ENCODE data around the gene PRMT7.

GRCh38 chr16:68270353-68270752 is 40.5 kb upstream of the PRMT7 start:
- no peak for TF ChIP-seq CTCF (IDR thresholded peaks at IDR 0.05)
- TF ChIP-seq POLR2A (IDR thresholded peaks at IDR 0.05) = no peak
